Heart left ventricle (tissue), 13 donors: ENCODE data around the gene UMODL1.

Experiments
- CTCF ChIP-seq, 12 donors: fragments of 200-600 bp; sonication (generic) in 4 of 12; IDR thresholded peaks; one replicate each; pipeline versions ENCODE4 v1.5.0 to v1.8.0; 2018 to 2022; ENCODE audit warnings: antibody characterized with exemption in 12 of 12, mild to moderate bottlenecking in 5 of 12
- POLR2A ChIP-seq, 2 donors: fragments of 450-650 bp; IDR thresholded peaks; one replicate each; pipeline ENCODE4 v1.6.1; 2017; ENCODE audit warnings: antibody characterized with exemption in 2 of 2, mild to moderate bottlenecking in 2 of 2, moderate library complexity in 2 of 2
- donor health status: ischemic (EF 13 %, LVEDD 7.1; RV severe dilation, severe dysfunction).
- donor health status: DM: no; HTN: yes; CAD: no.
- donor health status: DM: no; HTN: no; CAD: no.
- donor health status: ischemic (EF 25% LVEDD 6.9; RV normal size, moderate dysfunction).
- donor health status: ischemic (EF 25% LVEDD 5.7; RV mildly dilated, moderate dysfunction).
- donor health status: ischemic (EF 35%, LVEDD 5.7; RV mildly dilated, moderate dysfunction).
- donor health status: nonischemic (EF 11% LVEDD 7.7; RV severe dilation, severe dysfunction).
- donor health status: DM: yes; HTN: yes; CAD: no.
- donor health status: PGD.
- donor health status: ischemic (EF 29% LVEDD 5.4; RV normal size, mild dysfunction).
- donor health status: nonischemic (EF 23%, LVEDD 6.1; RV moderate dilation, normal function).

- TF ChIP-seq CTCF (IDR thresholded peaks at IDR 0.05) (no peak), POLR2A (IDR thresholded peaks at IDR 0.05) (no peak)
Observed at GRCh38 chr21:42160111-42160721, 89.1 kb downstream of the UMODL1 start.
